GM19023 (cell line): Measurements from ENCODE around the gene CCDC92B.

Source experiments
- ATAC-seq: cut with Tn5 transposase; IDR thresholded peaks from one replicate; pipeline ENCODE4 v1.9.1; 2021; ENCODE audit warnings: mild to moderate bottlenecking, moderate library complexity; ENCODE audit not compliant: unreplicated experiment

Gene CCDC92B

DNA sequence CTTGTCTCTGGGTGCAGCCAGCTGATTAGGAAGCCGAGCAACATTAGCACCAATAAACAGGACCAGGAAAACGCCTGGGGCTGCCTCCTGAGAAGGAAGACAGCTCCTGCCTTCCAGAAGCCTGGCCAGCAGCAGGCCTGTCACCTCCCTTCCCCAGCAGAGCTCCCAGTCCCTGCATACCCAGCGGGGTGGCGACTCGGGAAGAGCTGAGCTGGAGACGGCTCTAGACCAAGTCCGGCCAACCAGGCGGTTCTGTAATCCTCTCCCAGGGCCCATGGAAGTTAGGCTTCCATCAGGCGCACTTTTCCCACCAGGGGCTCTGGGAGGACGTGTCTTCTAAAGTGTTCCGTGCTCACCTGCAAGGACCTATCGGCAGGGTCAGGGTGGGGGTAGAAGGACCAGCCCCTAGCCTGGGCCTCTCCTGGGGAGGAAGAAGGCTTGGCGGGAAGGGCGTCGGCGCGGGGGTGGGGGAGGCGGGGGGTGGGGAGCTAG, 25.9 kb downstream of the CCDC92B start:
- ATAC-seq: no peak

- ATAC-seq: no peak
Observed at GRCh38 chr17:2722611-2723010, 26.8 kb downstream of the CCDC92B start.

DNA sequence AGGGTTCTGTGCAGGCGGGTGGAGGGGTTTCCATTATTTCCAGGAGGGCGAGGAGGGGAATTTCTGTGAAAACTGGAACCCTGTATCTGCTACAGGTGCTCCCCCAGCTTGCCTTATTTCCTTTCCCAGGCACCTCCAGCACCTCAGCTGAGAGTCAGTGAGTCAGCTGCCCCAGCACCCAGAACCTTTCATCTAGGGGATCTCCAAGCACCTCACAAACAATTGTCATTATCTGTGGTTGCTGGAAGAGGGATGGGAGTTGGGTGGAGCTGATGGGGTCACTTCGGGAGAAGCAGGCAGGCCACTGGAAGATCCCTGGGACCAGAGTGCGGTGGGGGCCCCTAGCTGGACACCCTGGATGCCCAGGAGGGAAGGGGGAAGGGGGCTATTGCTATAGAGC, 27.8 kb downstream of the CCDC92B start:
- no peak for ATAC-seq

DNA sequence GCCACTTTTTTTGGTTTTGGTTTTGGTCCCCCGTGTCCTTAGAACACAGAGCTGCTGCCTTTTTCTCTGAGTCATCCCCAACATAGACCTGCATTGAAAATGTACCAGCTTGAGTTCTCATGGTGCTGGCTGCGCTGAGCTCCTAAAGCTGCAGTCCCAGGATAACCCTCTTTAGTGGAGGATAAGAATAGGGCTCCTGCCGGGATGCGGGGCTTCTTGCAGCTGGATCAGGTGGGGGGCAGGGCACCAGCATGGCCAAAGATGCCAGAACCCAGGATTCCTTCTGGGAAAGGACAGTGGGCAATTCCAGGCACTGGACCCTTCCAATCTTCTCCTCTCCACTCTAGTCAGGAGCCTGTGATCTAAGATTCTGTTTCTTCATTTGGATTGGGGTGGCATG, 29.6 kb downstream of the CCDC92B start:
- ATAC-seq: no peak

GRCh38 chr17:2718150-2718938, 31.1 kb downstream of the CCDC92B start:
- no peak for ATAC-seq

- ATAC-seq: no peak
Observed at GRCh38 chr17:2716649-2717048, 32.8 kb downstream of the CCDC92B start.

GRCh38 chr17:2713881-2714280, 35.6 kb downstream of the CCDC92B start:
- ATAC-seq: no peak

DNA sequence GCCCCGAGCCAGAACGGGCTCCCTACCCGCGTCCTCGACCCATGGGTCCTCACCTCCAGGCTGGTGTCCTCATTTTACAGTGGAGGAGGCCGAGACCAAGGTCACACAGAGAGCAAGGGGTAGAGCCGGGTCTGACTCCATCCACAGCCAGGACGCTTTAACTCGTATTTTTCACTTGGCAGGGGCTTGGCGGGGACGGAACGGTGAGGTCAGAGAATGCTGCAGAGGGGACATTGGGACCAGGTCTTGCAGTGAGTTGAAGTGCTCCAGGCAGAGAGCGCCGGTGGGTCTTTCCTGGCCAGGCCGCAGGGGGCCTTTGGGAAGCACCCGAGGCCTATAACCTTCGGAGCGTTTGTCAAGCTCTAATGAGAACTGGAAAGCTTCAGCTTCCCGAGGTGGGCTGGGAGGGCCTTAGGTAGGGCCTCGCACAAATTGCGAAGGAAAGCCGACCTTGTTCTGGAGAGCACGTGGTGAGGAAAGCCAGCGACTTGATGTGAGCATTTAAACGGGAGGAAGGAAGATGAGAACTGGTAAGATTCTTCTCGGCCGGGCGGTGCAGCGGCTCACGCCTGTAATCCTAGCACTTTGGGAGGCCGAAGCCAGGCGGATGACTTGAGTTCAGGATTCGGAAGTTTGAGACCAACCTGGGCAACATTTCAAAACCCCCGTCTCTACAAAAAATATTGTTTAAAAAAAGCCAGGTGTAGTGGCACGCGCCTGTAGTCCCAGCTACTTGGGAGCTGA, 37.0 kb downstream of the CCDC92B start:
- ATAC-seq: no peak

DNA sequence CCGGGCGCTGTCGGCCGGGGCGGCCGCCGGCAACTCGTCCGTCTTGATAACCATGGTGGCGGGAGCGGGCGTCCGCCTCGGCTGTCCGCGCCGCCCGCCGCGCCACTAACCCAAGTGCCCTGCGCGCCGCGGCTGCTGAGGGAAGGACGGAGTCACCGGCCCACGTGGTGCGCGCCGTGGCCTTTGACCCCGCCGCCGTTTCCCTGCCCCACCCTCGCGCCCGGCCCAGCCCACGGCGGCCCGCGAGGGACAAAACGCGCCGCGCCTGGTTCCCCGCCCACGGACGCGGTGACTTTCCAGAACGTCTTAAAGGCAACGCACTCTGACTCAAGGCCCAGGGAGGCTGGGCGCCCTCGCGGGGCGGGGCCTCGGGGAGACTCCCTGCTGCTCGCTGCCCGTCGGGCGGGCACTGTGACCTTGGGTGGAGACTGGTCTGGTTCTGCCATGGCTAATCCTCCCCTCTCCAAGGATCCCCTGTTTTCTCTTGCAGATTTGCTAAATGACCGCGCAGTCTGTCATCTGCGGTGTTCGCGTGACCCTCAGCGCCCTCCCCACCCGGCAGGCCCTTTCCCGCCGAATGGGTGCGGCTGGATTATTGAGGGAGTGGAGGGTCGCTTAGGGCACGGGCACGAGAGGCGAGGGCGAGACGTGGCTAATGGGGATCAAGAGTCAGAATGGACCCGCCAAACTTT, 37.7 kb downstream of the CCDC92B start, which contains the start of gene CLUH:
Gene CLUH, minus strand, starts transcription at position 157 of the 692 bp plus-strand sequence. Its CDS starts 103 bp downstream, at position 54.
- peak; percentile 75 for ATAC-seq

DNA sequence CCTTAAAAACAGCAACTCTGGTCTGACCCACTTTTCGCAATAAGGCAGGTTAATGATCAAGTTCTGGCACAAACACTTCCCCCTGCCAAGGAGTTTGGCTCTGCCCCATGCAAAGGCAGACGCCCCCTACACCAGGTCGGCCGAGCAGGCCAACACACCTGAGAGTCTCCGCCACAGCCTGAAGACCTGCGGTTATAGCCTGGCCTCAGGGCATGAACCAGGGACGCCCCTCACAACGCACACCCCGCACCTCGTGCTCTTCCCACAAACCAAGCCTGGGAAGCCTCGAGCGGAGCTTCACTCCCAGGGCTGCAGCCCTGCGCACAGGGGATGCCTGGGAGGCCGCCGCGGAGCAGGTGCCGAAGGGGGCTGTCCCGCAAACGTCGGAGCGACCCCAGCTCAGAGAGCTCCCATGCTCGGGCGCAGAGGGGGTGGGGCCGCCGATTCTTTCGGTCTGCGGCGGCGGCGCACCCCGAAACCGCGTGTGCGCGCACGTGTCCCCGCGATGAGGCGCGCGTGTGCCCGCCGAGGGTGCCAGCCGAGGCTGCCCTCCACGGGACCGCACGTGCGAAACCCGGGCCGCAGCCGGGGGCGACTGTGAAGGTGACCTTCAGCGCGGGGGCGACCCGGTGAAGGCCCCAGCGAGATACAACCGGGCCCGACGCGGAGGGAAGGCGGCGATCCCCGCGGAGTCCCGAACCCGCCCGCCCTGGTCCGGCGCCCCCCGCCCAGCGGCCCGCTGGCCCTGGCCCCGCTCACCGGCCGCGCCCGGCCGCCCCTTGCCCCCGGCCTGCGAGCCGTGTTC, 38.4 kb downstream of the CCDC92B start:
- peak; percentile 14 for ATAC-seq

DNA sequence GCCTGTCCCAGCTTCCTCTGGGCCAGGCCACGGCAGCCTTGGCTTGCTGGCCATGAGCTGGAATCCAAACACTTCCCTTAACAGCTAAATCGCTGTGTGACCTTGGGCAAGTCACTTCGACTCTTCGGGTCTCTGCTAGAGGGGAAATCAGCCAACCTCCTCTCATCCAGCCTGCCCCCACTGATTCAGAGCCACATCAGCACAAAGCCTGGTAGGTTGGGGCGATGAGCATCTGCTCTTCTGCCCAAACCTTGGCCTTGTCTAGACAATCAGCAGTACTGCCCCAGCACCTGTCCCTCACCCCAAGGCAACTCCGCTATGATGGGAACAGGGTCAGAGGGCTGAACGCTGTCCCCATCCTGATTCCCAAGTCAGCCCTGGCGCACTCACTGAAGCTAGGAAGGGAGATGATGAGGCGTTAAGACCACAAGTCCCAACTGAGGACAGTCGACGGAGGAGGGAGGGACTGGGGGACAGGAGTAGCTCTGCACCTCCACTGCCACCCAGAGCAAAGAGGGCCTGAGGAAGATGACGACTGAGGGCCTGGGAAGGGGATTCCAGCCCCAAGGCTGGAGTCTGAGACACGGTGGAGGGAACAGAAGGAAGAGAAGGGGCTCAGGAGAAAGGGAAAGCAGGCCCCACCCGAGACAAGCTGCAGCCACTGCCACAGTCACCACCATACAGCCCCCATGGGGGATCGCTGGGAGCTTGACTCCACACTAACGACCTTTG, 39.2 kb downstream of the CCDC92B start:
- no peak for ATAC-seq

- no peak for ATAC-seq
Observed at GRCh38 chr17:2709183-2709661, 40.2 kb downstream of the CCDC92B start.

GRCh38 chr17:2708585-2709182, 40.8 kb downstream of the CCDC92B start:
- no peak for ATAC-seq

DNA sequence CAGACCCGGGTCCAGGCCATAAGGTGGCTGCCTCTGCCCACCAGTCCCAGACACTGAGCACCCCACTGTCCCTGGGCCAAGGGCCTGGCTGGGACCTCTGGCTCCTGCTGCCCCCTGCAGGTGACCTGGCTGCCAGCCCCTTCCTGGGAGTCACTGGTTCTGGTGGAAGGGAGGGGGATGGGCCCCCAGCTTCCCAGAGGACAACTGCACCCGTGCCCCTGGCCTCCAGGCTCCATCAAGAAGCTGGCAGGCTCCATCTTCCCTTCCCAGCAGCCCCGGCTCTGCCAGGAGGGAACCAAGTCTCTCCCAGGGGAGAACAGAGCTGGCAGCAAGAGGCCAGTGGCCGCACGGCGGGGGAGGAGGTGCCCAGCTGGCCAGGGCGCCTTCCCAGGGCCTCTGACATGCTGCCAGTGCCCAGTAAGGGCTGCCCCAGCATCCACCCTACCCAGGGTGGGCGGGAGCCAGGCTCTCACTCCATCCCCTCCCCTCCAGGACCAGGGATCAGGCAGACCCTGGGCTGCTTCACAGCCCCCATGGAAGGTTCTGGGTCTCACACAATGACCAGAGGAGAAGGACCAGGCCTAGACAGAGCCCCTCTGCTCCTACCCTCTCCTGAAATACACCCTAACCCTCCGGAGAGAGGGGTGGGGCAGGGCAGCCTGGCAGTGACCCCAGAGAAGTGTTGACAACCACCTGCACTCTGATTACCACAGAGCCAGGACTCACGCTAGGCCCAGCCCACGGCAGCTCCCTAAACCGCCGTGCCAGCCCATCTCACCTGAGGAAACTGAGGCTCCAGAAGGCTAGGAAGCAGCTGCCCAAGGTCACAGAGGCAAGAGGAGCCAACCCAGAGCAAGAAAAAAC, 41.5 kb downstream of the CCDC92B start:
- ATAC-seq: no peak

DNA sequence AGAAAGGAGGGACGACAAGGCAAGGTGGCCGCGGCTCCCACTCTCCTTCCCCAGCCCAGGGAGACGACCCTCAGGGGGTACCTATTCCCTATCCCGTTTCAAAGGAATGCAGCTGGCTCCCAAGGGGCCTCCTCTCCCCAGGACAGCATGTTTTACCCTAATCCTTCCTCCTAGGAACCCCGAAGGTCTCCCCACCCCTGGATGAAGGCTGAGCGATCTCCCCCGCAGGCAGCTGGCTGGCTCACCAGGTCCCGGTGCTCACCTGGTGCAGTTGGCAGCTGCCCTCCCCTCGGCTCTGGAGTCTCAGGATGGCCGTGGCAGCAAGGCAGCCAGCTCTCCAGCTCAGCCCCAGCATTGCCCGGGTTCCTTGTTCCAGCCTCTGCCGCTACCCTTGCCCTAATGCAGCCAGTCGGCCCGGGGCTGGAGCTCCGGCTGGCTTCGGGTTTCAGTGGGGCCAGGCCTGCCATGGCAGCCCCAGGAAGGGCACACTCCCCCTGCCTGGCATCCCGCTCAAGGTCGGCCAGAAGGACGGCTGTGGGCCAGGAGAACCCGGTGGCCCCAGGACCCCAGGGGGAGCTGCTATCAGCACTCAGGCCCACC, 42.4 kb downstream of the CCDC92B start:
- ATAC-seq: no peak

DNA sequence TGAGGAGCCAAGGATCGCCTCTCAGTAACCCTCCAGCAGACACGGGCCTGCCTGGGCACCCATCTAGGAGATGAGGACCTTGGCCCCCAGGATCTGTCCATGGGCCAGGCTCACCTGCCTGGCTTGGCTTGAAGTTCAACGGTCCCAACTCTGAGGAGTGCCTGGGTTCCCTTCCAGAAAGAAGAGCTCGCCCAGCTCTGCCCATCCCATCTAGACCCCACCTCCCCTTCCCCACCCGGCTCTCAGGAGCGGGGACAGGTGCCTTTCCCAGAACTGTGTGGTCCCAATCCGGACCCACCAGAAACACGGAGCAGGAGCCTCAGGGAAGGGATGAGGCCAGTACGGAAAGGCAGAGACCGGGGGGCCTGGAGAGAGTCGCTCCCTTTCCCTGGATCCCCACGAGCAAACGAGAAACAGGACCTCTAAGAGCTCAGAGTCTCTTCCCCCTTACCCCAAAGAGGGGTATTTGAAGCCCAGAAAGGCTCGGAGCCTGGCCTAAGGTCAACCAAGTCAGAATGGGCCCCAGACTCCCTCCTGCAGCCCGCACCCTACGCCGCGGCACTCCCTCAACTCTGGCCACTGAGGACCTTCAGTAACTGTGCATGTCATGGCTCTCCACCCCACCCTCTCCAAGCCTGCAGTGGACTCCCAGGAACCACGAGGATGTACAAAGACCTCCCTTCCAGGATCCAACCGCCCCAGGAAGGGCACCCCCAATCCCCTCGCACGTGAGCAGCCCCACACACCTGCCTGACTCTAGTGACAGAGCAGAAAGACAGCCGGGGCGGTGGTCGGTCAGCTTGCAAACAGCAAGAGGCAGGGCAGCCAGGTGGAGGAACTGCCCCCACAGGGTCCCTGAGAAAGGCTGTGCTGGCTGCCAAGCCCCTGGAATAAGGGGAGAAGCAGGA, 43.3 kb downstream of the CCDC92B start:
- ATAC-seq: no peak

DNA sequence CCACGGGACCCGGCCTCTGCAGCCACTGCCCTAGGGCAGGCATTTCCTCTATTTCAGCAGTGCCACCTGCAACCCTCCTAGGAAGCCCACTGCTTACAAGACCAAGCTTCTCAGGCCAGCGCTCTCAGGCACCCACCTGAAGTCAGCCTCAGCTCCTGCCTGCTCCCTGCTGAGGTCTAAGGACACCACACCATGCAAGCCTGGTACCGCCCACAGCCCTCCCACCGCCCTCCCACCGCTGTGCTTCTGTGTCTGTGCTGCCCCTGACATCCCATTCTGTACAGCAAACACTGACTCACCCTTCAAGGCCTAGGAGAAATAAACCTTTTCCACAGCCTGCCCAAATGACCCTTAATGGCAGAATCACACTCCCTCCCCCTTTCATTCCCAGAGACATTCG, 44.2 kb downstream of the CCDC92B start:
- no peak for ATAC-seq
